GM12875 (cell line): Measurements from ENCODE around the gene HSPA4.
"Not testable (repeated sequence)": the region's sequence is repeated elsewhere in the genome, so short reads cannot be mapped to it uniquely, and the experiment has no call there.

Source experiments
- H3K4me3 ChIP-seq: one replicate; pipeline ENCODE4 v1.5.1; 2011; ENCODE audit warnings: low read depth, low read length, control low read depth
- TF ChIP-seq, protein P1 (sequence below): IDR thresholded peaks from 2 replicates; pipeline ENCODE4 v1.5.1; 2011; ENCODE audit warnings: low read depth, mild to moderate bottlenecking, control low read depth, inconsistent platforms, low read length, moderate library complexity, borderline replicate concordance; ENCODE audit not compliant: insufficient read depth

HSPA4 gene

DNA sequence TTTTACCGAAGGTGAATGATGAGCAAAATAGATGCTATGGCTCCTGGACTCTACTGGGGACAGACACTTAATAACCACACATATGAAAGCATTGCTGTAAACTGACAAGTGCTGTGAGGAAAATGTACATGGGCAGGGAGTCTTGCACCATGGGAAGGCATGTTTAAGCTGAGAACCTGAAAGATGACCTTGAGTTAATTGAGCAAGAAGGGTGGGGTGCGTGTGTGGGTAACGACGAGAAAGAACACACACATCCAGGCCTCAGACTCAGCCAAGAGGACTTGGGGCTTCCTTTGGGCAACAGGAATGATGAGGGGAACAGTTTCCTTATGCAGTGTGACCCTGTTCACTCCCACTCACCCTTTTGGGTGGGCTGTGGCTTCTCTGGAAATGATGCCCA, 73.1 kb downstream of the HSPA4 start:
- no peak overlapping the region for H3K4me3 ChIP-seq
- TF ChIP-seq, protein P1, sequence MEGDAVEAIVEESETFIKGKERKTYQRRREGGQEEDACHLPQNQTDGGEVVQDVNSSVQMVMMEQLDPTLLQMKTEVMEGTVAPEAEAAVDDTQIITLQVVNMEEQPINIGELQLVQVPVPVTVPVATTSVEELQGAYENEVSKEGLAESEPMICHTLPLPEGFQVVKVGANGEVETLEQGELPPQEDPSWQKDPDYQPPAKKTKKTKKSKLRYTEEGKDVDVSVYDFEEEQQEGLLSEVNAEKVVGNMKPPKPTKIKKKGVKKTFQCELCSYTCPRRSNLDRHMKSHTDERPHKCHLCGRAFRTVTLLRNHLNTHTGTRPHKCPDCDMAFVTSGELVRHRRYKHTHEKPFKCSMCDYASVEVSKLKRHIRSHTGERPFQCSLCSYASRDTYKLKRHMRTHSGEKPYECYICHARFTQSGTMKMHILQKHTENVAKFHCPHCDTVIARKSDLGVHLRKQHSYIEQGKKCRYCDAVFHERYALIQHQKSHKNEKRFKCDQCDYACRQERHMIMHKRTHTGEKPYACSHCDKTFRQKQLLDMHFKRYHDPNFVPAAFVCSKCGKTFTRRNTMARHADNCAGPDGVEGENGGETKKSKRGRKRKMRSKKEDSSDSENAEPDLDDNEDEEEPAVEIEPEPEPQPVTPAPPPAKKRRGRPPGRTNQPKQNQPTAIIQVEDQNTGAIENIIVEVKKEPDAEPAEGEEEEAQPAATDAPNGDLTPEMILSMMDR, result no peak

DNA sequence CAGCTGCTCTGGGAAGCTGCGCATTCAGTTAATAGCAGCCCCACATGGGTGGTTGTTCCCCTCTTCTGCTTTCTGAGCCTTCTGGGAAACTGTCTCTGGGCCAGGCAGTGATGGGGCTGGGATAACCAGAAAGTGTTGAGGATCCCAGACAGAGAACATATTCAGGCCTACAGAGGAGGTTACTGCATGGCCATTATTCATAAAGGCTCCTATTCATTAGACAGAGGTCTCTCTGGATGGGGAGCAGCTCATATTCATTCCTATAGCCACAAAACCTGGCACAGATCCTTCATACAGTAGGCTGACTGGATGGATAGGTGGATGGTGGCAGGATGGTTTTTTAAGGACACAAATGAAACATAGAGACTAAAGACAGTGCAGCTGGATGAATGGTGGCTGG, 76.3 kb downstream of the HSPA4 start:
- no peak overlapping the region for H3K4me3 ChIP-seq
- TF ChIP-seq, protein P1, result no peak

DNA sequence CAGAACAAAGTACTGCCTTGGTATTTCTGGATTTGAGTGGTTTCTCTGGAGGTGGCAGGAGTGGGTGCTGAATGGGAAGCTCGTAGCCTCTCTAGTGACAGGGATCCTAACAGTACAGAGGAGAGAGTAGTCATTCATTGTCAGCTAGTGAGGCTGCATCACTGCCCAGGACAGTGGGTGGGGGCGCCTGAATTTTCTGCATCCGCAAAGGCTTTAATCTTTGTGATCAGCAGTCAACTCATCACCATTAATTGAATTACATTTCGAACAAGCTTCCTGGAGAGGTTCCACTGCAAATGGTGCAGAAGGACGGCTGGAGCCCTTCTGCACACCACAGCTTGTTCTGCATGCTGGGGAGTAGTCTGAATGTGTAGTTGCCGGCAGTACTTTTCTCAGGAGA, 77.5 kb downstream of the HSPA4 start:
- TF ChIP-seq, protein P1, result no peak

DNA sequence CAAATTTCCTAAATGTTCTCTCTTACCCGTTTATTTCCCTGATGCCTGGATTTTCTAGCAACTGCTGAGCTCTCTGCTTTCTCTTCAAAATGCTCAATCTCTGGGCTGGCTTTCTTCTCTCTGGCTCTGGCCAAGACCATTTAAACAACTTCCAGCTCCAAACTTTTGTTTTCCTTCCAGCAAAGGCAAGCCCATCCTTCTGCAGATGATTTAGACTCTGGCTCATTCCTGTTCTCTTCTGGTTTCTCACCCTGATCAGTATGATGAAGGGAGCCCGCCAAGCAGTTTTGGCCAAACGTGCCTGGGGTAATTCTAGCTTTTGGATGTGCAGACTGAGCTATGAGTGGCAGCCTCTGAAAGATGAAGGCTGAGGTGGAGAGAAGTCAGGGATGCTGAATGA, 78.1 kb downstream of the HSPA4 start:
- TF ChIP-seq, protein P1, result no peak
- no peak overlapping the region for H3K4me3 ChIP-seq

More for the DNA sequence above, 77.5 kb downstream of the HSPA4 start:
- no peak overlapping the region for H3K4me3 ChIP-seq

DNA sequence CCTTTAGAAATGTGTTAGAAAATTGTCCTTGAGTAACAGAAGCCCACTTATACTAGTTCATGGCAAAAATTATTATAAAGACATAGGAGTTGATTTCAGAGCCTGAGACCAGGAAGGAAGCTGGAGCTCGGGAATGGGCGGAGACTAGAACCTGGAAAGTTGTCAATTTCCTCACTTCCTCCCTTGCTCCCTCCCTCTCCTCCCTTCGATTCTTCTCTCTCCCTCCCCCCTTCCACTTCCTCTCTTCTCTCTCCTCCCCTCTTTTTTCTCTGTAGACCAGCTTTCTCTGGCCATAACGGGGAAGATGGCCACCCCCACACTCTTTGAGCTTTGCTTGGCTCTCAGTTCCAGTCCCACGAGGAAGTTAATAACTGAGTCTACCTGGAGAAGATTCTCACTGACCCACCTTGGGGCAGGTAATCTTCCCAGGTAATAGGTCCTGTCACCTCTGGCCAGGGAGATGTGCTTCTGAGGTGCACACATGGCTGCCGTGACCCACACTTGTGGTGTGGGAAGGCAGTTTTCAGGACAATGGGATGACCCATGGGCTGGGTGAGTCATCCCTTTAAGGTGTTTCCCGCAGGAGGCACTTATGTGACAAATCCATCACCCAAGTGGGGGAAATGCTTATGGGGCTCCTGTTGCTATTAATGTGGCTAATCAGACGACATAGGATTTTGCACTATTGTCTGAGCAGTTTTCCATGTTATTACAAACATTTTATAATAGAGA, 78.7 kb downstream of the HSPA4 start:
- TF ChIP-seq, protein P1, result no peak
- H3K4me3 ChIP-seq, result no peak overlapping the region

DNA sequence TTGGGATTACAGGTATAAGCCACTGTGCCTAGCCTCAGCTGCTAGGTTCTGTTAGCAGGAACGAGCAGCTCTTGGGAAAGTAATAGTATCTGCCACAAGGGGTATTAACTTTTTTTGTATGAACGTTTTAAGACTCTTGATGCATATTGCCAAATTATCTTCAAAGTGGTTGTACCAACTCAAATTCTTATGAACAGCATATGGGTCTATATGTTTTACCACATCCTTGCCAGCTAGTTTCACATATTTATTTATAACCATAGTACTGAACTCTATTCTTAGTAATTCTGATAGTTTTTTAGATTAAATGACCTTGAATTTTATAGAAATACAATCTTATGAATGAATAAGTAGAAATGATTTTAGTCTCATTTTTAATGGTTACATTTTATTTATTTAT, 80.9 kb downstream of the HSPA4 start:
- TF ChIP-seq, protein P1, result no peak
- H3K4me3 ChIP-seq, result no peak overlapping the region

DNA sequence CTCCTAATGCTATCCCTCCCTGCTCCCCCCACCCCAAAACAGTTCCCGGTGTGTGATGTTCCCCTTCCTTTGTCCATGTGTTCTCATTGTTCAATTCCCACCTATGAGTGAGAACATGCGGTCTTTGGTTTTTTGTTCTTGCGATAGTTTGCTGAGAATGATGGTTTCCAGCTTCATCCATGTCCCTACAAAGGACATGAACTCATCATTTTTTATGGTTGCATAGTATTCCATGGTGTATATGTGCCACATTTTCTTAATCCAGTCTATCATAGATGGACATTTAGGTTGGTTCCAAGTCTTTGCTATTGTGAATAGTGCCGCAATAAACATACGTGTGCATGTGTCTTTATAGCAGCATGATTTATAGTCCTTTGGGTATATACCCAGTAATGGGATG, 81.4 kb downstream of the HSPA4 start:
- H3K4me3 ChIP-seq, result not testable (repeated sequence)

DNA sequence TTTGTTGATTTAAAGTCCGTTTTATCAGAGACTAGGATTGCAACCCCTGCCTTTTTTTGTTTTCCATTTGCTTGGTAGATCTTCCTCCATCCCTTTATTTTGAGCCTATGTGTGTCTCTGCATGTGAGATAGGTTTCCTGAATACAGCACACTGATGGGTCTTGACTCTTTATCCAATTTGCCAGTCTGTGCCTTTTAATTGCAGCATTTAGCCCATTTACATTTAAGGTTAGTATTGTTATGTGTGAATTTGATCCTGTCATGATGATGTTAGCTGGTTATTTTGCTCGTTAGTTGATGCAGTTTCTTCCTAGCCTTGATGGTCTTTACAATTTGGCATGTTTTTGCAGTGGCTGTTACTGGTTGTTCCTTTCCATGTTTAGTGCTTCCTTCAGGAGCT, 85.1 kb downstream of the HSPA4 start:
- H3K4me3 ChIP-seq, result not testable (repeated sequence)
